HepG2 (cell line): Measurements from ENCODE around the gene NFE2L1. TPM values are rescaled to one million over a fixed set of nuclear protein-coding genes. Genes with fewer than 3 reads are reported as not detected.

ENCODE experiments used
- AKAP8 ChIP-seq: sonication (generic); formaldehyde crosslinking; IDR thresholded peaks from 2 replicates; pipeline ENCODE4 v1.5.1; 2020; ENCODE audit warnings: mild to moderate bottlenecking, missing genetic modification reagents
- ATF7-NPFF ChIP-seq: sonication (generic); formaldehyde crosslinking; IDR thresholded peaks from 2 replicates; pipeline ENCODE4 v1.8.1; 2023; ENCODE audit warnings: mild to moderate bottlenecking, low read depth, missing genetic modification reagents, moderate library complexity
- CHCHD3 ChIP-seq: sonication (generic); formaldehyde crosslinking; IDR thresholded peaks from 2 replicates; pipeline ENCODE4 v1.8.0; 2022; ENCODE audit warnings: mild to moderate bottlenecking, missing genetic modification reagents, moderate library complexity
- CHD4 ChIP-seq: fragments of 200-600 bp; sonication (generic); IDR thresholded peaks from 2 replicates; pipeline ENCODE4 v1.7.0; 2017; ENCODE audit warnings: mild to moderate bottlenecking, low read length, borderline replicate concordance
- NAIF1 ChIP-seq: sonication (generic); formaldehyde crosslinking; IDR thresholded peaks from 2 replicates; pipeline ENCODE4 v1.5.0; 2020; ENCODE audit warnings: mild to moderate bottlenecking, missing genetic modification reagents, borderline replicate concordance
- NBN ChIP-seq: fragments of 450-650 bp; conservative IDR thresholded peaks from 2 replicates; pipeline ENCODE4 v1.6.1; 2017
- NKX3-1 ChIP-seq: sonication (generic); formaldehyde crosslinking; IDR thresholded peaks from 2 replicates; pipeline ENCODE4 v1.5.0; 2020; ENCODE audit warnings: missing genetic modification reagents
- PCBP2 ChIP-seq: fragments of 200-400 bp; formaldehyde crosslinking; optimal IDR thresholded peaks from 2 replicates; pipeline ENCODE3; 2018; ENCODE audit warnings: low read length, low read depth; ENCODE audit not compliant: poor library complexity, severe bottlenecking
- RCOR2 ChIP-seq: IDR thresholded peaks from 2 replicates; pipeline ENCODE4 v1.6.1; 2016; ENCODE audit warnings: missing biosample characterization, missing genetic modification reagents
- SIN3B ChIP-seq: fragments of 150-350 bp; IDR thresholded peaks from 2 replicates; pipeline ENCODE4 v1.6.1; 2014; ENCODE audit warnings: low read length
- SNAI1 ChIP-seq: sonication (generic); formaldehyde crosslinking; IDR thresholded peaks from 2 replicates; pipeline ENCODE4 v1.5.0; 2020; ENCODE audit warnings: mild to moderate bottlenecking, missing genetic modification reagents, borderline replicate concordance
- THYN1 ChIP-seq: sonication (generic); formaldehyde crosslinking; IDR thresholded peaks from 2 replicates; pipeline ENCODE4 v1.8.1; 2023; ENCODE audit warnings: low read depth, mild to moderate bottlenecking, moderate library complexity, missing genetic modification reagents, borderline replicate concordance
- U2AF2 ChIP-seq: fragments of 200-400 bp; formaldehyde crosslinking; IDR thresholded peaks from 2 replicates; pipeline ENCODE4 v1.6.1; 2017; ENCODE audit warnings: low read depth, mild to moderate bottlenecking, low read length
- ZBTB33 ChIP-seq: sonication (generic); formaldehyde crosslinking; IDR thresholded peaks from 2 replicates; pipeline ENCODE4 v1.4.0; 2020; ENCODE audit warnings: missing genetic modification reagents
- ZFP36 ChIP-seq: fragments of 150-350 bp; IDR thresholded peaks from 2 replicates; pipeline ENCODE4 v1.6.1; 2018; ENCODE audit warnings: borderline replicate concordance, low read length, low read depth; ENCODE audit not compliant: partially characterized antibody
- ZNF333 ChIP-seq: sonication (generic); formaldehyde crosslinking; IDR thresholded peaks from 2 replicates; pipeline ENCODE4 v1.4.0; 2020; ENCODE audit warnings: mild to moderate bottlenecking, missing genetic modification reagents, borderline replicate concordance
- ZNF33A ChIP-seq: sonication (generic); formaldehyde crosslinking; IDR thresholded peaks from 2 replicates; pipeline ENCODE4 v1.5.1; 2020; ENCODE audit warnings: missing genetic modification reagents, mild to moderate bottlenecking, moderate library complexity, borderline replicate concordance
- ZNF639 ChIP-seq: conservative IDR thresholded peaks from 2 replicates; pipeline ENCODE4 v1.6.1; 2018; ENCODE audit warnings: missing genetic modification reagents
- ZNF646 ChIP-seq: sonication (generic); formaldehyde crosslinking; IDR thresholded peaks from 2 replicates; pipeline ENCODE4 v1.9.0; 2021; ENCODE audit warnings: mild to moderate bottlenecking, missing genetic modification reagents
- ZSCAN21 ChIP-seq: sonication (generic); formaldehyde crosslinking; IDR thresholded peaks from 2 replicates; pipeline ENCODE4 v1.8.0; 2022; ENCODE audit warnings: mild to moderate bottlenecking, missing genetic modification reagents, moderate library complexity, borderline replicate concordance
- polyA plus RNA-seq, 8 experiments: library from polyadenylated mRNA; depleted of rRNA in 3 of 8; stranded (reverse) in 7 of 8; unstranded in 1 of 8; fragments of >200 nt; fragmentation: Illumina TruSeq in 4 of 8; extraction: Trizol in 4 of 8; gene quantifications; 2 replicates each; pipeline versions ENCODE4 v1.2.1 to v1.2.3, GENCODE V29; 2011 to 2016; ENCODE audit warnings: low read depth in 4 of 8, missing spikeins in 1 of 8, mixed read lengths in 1 of 8; ENCODE audit not compliant: insufficient read depth in 1 of 8
- total RNA-seq, 5 experiments: library from RNA; depleted of rRNA; stranded (reverse); fragments of >200 nt; fragmentation: Illumina TruSeq; extraction: Trizol; gene quantifications; 2 replicates each; pipeline ENCODE4 v1.2.3, GENCODE V29; 2016; ENCODE audit warnings: low read depth in 1 of 5

Gene NFE2L1
- total and polyA plus RNA-seq, 2 of the 13 experiments (the other 11 are each of a cell fraction or from before 2014, with no cell fraction given) = 67.0 to 234 TPM

GRCh38 chr17:48024149-48025039 is 23.8 kb upstream of the NFE2L1 start (continued):
- TF ChIP-seq ZNF646 = no peak
- no peak for TF ChIP-seq NBN
- TF ChIP-seq THYN1 (CRISPR knock-in tag) = no peak
- TF ChIP-seq ZSCAN21 (CRISPR knock-in tag) = no peak
- TF ChIP-seq U2AF2 = no peak
- no peak for TF ChIP-seq ZNF33A
- no peak for TF ChIP-seq CHCHD3 (CRISPR knock-in tag)
- peak; percentile 42; the same call in 1 of the 2 replicates for TF ChIP-seq RCOR2 (CRISPR knock-in tag)
- TF ChIP-seq SIN3B = no peak
- TF ChIP-seq AKAP8 (CRISPR knock-in tag) = no peak
- TF ChIP-seq ZNF333 (CRISPR knock-in tag) = peak; percentile 74; the same call in 1 of the 2 replicates
- no peak for TF ChIP-seq ATF7-NPFF (CRISPR knock-in tag)
- TF ChIP-seq NAIF1 (CRISPR knock-in tag) = peak; percentile 44; the same call in 1 of the 2 replicates
- peak; percentile 71 for TF ChIP-seq CHD4
- no peak for TF ChIP-seq ZFP36
- TF ChIP-seq ZNF639 (CRISPR knock-in tag) = no peak
- no peak for TF ChIP-seq PCBP2
- TF ChIP-seq ZBTB33 = no peak
- no peak for TF ChIP-seq NKX3-1 (CRISPR knock-in tag)
- no peak for TF ChIP-seq SNAI1
